Measurements from ENCODE around the gene RCAN2.

GRCh38 chr6:46468403-46469010 lies 22.7 kb downstream of the RCAN2 start:
- no peak for TF ChIP-seq CTCF (IDR thresholded peaks at IDR 0.05)
- TF ChIP-seq POLR2AphosphoS5 (IDR thresholded peaks at IDR 0.05), result no peak
- TF ChIP-seq EP300 (IDR thresholded peaks at IDR 0.05), result no peak
- no peak for TF ChIP-seq POLR2A (IDR thresholded peaks at IDR 0.05)

Data from upper lobe of left lung (tissue), 4 donors.